ENCODE measurements around the gene ZIM2.

DNA sequence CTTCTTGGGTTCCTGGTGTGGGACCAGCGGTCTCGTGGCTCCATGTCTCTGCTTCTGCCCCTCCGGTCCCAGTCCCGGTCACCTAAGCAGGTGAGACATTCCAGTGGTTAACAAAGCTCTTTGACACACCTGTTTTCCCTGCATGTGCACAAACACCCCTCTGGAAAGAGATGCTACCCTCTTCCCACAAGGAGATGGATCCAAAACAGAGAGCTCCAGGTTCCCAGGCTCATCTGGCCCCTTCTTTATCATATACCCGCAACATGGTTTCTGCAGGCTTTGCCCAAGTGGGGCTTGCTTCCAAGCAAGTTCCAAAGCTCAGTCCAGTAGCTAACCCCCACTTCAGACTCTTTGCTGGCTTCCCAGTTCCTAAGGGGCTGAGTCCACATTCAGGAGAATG, 17.8 kb downstream of the ZIM2 start:
- TF ChIP-seq, protein P1, sequence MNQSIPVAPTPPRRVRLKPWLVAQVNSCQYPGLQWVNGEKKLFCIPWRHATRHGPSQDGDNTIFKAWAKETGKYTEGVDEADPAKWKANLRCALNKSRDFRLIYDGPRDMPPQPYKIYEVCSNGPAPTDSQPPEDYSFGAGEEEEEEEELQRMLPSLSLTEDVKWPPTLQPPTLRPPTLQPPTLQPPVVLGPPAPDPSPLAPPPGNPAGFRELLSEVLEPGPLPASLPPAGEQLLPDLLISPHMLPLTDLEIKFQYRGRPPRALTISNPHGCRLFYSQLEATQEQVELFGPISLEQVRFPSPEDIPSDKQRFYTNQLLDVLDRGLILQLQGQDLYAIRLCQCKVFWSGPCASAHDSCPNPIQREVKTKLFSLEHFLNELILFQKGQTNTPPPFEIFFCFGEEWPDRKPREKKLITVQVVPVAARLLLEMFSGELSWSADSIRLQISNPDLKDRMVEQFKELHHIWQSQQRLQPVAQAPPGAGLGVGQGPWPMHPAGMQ (IDR thresholded peaks at IDR 0.05; ENCODE audit: borderline replicate concordance) = no peak
- TF ChIP-seq, protein P2, sequence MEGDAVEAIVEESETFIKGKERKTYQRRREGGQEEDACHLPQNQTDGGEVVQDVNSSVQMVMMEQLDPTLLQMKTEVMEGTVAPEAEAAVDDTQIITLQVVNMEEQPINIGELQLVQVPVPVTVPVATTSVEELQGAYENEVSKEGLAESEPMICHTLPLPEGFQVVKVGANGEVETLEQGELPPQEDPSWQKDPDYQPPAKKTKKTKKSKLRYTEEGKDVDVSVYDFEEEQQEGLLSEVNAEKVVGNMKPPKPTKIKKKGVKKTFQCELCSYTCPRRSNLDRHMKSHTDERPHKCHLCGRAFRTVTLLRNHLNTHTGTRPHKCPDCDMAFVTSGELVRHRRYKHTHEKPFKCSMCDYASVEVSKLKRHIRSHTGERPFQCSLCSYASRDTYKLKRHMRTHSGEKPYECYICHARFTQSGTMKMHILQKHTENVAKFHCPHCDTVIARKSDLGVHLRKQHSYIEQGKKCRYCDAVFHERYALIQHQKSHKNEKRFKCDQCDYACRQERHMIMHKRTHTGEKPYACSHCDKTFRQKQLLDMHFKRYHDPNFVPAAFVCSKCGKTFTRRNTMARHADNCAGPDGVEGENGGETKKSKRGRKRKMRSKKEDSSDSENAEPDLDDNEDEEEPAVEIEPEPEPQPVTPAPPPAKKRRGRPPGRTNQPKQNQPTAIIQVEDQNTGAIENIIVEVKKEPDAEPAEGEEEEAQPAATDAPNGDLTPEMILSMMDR (IDR thresholded peaks at IDR 0.05 in 2 of 3, conservative IDR thresholded peaks at IDR 0.05 in 1 of 3; ENCODE audit: control insufficient read depth in 2 of 3, extremely low read depth in 1 of 3, insufficient read depth in 1 of 3, low read depth in 3 of 3, low read length in 3 of 3) = no peak
- TF ChIP-seq MXI1 (IDR thresholded peaks at IDR 0.05; ENCODE audit: low read depth, low read length) (no peak), HCFC1 (IDR thresholded peaks at IDR 0.05; ENCODE audit: low read length) (no peak)
